ENCODE measurements around the gene MYH11.
"Not testable (repeated sequence)": the region's sequence is repeated elsewhere in the genome, so short reads cannot be mapped to it uniquely, and the experiment has no call there.

The MYH11 gene

DNA sequence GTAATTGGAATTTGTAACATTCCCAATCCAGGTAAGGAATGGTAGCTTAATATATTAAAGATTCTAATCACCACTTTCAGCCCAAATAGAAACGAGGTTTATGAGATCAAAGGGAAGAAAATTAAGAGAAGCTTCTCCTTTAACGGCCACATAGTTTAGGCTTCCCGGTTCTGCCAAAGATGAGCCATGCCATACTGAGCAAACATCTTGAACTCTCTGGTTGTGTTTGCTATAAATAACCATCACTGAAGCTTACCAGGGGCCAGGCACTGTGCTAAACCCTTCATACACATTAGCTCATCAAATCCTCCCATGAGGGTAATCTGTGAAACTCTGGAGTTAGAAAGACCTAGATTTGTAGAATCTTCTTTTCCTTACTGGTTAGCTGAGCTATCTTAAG, 2.8 kb downstream of the MYH11 start:
- Histone ChIP-seq H3K4me3 (ENCODE audit: insufficient read length, low read depth) (no peak overlapping the region), H3K27me3 (ENCODE audit: insufficient read depth, insufficient read length) (peaks cover 48% of the 10 kb centered on the region)
- TF ChIP-seq SUZ12 (IDR thresholded peaks at IDR 0.05; ENCODE audit: extremely low read depth, insufficient read depth, insufficient read length) (no peak), ZNF274 (IDR thresholded peaks at IDR 0.05; ENCODE audit: low read depth, low read length) (no peak), YY1 (IDR thresholded peaks at IDR 0.05; ENCODE audit: insufficient read depth, insufficient read length) (no peak)

DNA sequence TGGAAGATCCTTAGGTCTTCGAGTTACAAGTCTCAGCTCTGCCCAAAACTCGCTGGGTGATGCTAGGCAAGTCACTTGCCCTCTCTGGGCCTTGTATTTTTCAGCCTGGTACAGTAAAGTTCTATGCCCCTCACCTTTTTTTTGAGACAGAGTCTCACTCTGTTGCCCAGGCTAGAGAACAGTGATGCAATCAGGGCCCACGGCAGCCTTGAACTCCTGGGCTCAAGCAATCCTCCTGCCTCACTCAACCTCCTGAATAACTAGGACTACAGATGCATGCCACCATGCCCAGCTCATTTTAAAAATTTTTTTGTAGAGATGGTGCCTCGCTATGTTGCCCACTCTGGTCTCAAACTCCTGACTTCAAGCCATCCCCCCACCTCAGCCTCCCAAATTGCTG, 3.8 kb downstream of the MYH11 start:
- Histone ChIP-seq H3K4me3 (ENCODE audit: insufficient read length, low read depth) (no peak overlapping the region), H3K4me1 (ENCODE audit: insufficient read depth, insufficient read length) (peaks cover 2% of the 10 kb centered on the region), H3K9ac (ENCODE audit: insufficient read length, low read depth) (no peak overlapping the region), H3K27me3 (ENCODE audit: insufficient read depth, insufficient read length) (peaks cover 38% of the 10 kb centered on the region), H3K9me3 (ENCODE audit: insufficient read depth, low read length) (no peaks in the 10 kb centered on the region), H3K36me3 (ENCODE audit: insufficient read depth, insufficient read length, low read length) (no peaks in the 10 kb centered on the region)
- no peak for DNase-seq (ENCODE audit: low read depth, low spot score)
- no peak for TF ChIP-seq SUZ12 (IDR thresholded peaks at IDR 0.05; ENCODE audit: extremely low read depth, insufficient read depth, insufficient read length)
- TF ChIP-seq YY1 (IDR thresholded peaks at IDR 0.05; ENCODE audit: insufficient read depth, insufficient read length): no peak
- no peak for TF ChIP-seq ZNF274 (IDR thresholded peaks at IDR 0.05; ENCODE audit: low read depth, low read length)

More for the DNA sequence above, 2.8 kb downstream of the MYH11 start:
- H3K36me3 ChIP-seq (ENCODE audit: insufficient read depth, insufficient read length, low read length): no peaks in the 10 kb centered on the region
- no peaks in the 10 kb centered on the region for H3K9me3 ChIP-seq (ENCODE audit: insufficient read depth, low read length)
- H3K9ac ChIP-seq (ENCODE audit: insufficient read length, low read depth): no peak overlapping the region
- peaks cover 2% of the 10 kb centered on the region for H3K4me1 ChIP-seq (ENCODE audit: insufficient read depth, insufficient read length)
- no peak for DNase-seq (ENCODE audit: low read depth, low spot score)

GRCh38 chr16:15850555-15850954, 6.3 kb downstream of the MYH11 start:
- H3K4me3 ChIP-seq (ENCODE audit: insufficient read length, low read depth); H3K36me3 ChIP-seq (ENCODE audit: insufficient read depth, insufficient read length, low read length); H3K9me3 ChIP-seq (ENCODE audit: insufficient read depth, low read length); H3K9ac ChIP-seq (ENCODE audit: insufficient read length, low read depth); H3K4me1 ChIP-seq (ENCODE audit: insufficient read depth, insufficient read length); DNase-seq (ENCODE audit: low read depth, low spot score): not testable (repeated sequence)
- peaks cover 14% of the 10 kb centered on the region for H3K27me3 ChIP-seq (ENCODE audit: insufficient read depth, insufficient read length)

- Histone ChIP-seq H3K36me3 (ENCODE audit: insufficient read depth, insufficient read length, low read length) (no peaks in the 10 kb centered on the region), H3K9ac (ENCODE audit: insufficient read length, low read depth) (no peak overlapping the region), H3K9me3 (ENCODE audit: insufficient read depth, low read length) (no peaks in the 10 kb centered on the region), H3K4me3 (ENCODE audit: insufficient read length, low read depth) (no peak overlapping the region), H3K27me3 (ENCODE audit: insufficient read depth, insufficient read length) (peaks cover 2% of the 10 kb centered on the region), H3K4me1 (ENCODE audit: insufficient read depth, insufficient read length) (no peaks in the 10 kb centered on the region)
- DNase-seq (ENCODE audit: low read depth, low spot score): no peak
- no peak for TF ChIP-seq SUZ12 (IDR thresholded peaks at IDR 0.05; ENCODE audit: extremely low read depth, insufficient read depth, insufficient read length)
- TF ChIP-seq YY1 (IDR thresholded peaks at IDR 0.05; ENCODE audit: insufficient read depth, insufficient read length): no peak
- no peak for TF ChIP-seq ZNF274 (IDR thresholded peaks at IDR 0.05; ENCODE audit: low read depth, low read length)
These were observed 7.4 kb downstream of the MYH11 start for GRCh38 chr16:15849209-15849981.

DNA sequence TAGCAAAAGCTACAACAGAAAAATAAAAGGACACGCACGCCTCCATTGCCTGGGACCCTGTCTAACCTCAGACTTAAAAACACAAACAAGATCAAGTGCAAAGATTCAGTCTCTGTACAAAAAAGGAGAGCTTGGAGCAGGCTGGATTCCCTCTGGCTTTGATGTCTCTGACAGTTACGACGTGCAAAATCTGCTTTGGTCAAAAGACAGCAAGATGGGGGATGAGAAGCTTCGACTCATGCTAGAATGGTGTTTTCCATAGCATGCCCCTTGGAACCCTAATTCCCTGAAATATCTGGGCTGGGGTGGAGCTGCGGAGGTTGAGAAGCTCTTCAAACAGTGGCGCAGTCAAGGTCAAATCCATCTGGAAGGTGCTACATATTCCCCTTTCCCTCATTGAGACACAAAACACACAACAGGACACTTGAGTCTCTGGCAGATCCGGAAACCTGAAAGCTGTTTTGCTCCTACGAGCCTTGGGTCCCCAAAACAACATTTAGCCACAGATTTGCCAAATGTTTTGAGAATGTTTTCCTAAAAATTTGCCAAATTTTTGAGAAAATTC, 9.1 kb downstream of the MYH11 start:
- no peak overlapping the region for H3K9ac ChIP-seq (ENCODE audit: insufficient read length, low read depth)
- TF ChIP-seq SUZ12 (IDR thresholded peaks at IDR 0.05; ENCODE audit: extremely low read depth, insufficient read depth, insufficient read length): no peak
- TF ChIP-seq ZNF274 (IDR thresholded peaks at IDR 0.05; ENCODE audit: low read depth, low read length): no peak
- no peak for TF ChIP-seq YY1 (IDR thresholded peaks at IDR 0.05; ENCODE audit: insufficient read depth, insufficient read length)
- DNase-seq (ENCODE audit: low read depth, low spot score): no peak
- no peaks in the 10 kb centered on the region for H3K9me3 ChIP-seq (ENCODE audit: insufficient read depth, low read length)
- no peak overlapping the region for H3K4me3 ChIP-seq (ENCODE audit: insufficient read length, low read depth)
- no peaks in the 10 kb centered on the region for H3K4me1 ChIP-seq (ENCODE audit: insufficient read depth, insufficient read length)
- no peaks in the 10 kb centered on the region for H3K36me3 ChIP-seq (ENCODE audit: insufficient read depth, insufficient read length, low read length)
- H3K27me3 ChIP-seq (ENCODE audit: insufficient read depth, insufficient read length): no peaks in the 10 kb centered on the region

DNA sequence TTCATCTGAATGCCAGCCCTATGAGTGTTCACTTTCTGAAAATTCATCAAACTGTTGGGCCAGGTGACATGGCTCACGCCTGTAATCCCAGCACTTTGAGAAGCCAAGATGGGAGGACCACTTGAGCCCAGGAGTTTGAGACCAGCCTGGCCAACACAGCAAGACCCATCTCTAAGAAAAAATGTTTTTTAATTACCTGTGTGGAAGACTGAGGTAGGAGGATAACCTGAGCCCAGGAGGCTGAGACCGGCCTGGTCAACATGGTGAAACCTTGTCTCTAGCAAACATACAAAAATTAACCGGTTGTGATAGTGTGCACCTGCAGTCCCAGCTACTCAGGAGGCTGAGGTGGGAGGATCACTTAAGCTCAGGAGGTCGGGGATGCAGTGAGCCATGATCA, 10.3 kb downstream of the MYH11 start:
- no peak for DNase-seq (ENCODE audit: low read depth, low spot score)
- Histone ChIP-seq H3K9me3 (ENCODE audit: insufficient read depth, low read length) (no peaks in the 10 kb centered on the region), H3K9ac (ENCODE audit: insufficient read length, low read depth) (no peak overlapping the region), H3K4me3 (ENCODE audit: insufficient read length, low read depth) (no peak overlapping the region), H3K4me1 (ENCODE audit: insufficient read depth, insufficient read length) (no peaks in the 10 kb centered on the region), H3K27me3 (ENCODE audit: insufficient read depth, insufficient read length) (no peaks in the 10 kb centered on the region), H3K36me3 (ENCODE audit: insufficient read depth, insufficient read length, low read length) (no peaks in the 10 kb centered on the region)
- no peak for TF ChIP-seq YY1 (IDR thresholded peaks at IDR 0.05; ENCODE audit: insufficient read depth, insufficient read length)
- TF ChIP-seq ZNF274 (IDR thresholded peaks at IDR 0.05; ENCODE audit: low read depth, low read length): no peak
- TF ChIP-seq SUZ12 (IDR thresholded peaks at IDR 0.05; ENCODE audit: extremely low read depth, insufficient read depth, insufficient read length): no peak

DNA sequence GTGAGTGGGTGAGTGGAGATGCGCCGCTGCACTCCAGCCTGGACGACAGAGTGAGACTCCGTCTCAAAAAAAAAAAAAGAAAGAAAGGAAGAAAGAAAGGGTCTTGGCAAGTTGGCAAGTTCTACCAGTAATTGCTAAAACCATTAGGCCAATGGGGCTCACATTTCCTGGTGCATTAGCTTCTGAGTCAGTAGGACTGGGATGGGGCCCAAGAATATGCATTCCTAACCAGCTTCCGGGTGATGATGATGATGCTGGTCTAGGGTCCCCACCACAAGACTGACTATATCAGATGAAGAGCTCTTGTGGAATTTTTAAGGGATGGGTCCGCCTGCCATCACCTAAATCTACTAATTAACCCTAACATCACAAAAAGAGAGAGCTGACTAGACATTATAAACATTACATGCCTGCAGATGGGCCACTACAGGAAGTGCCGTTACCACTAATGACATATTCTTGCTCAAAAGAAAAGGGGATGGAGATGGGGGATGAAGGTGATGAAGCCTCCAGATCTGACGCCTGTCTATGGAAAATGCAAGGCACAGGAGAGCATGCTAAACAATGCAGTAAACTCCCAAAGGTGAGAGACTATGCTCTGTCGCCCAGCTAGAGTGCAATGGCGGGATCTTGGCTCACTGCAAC, 13.1 kb downstream of the MYH11 start:
- Histone ChIP-seq H3K9ac (ENCODE audit: insufficient read length, low read depth) (no peak overlapping the region), H3K4me1 (ENCODE audit: insufficient read depth, insufficient read length) (no peaks in the 10 kb centered on the region), H3K36me3 (ENCODE audit: insufficient read depth, insufficient read length, low read length) (no peaks in the 10 kb centered on the region), H3K27me3 (ENCODE audit: insufficient read depth, insufficient read length) (no peaks in the 10 kb centered on the region), H3K4me3 (ENCODE audit: insufficient read length, low read depth) (no peak overlapping the region), H3K9me3 (ENCODE audit: insufficient read depth, low read length) (no peaks in the 10 kb centered on the region)
- no peak for TF ChIP-seq YY1 (IDR thresholded peaks at IDR 0.05; ENCODE audit: insufficient read depth, insufficient read length)
- TF ChIP-seq ZNF274 (IDR thresholded peaks at IDR 0.05; ENCODE audit: low read depth, low read length): no peak
- no peak for TF ChIP-seq SUZ12 (IDR thresholded peaks at IDR 0.05; ENCODE audit: extremely low read depth, insufficient read depth, insufficient read length)
- DNase-seq (ENCODE audit: low read depth, low spot score): no peak

- H3K36me3 ChIP-seq (ENCODE audit: insufficient read depth, insufficient read length, low read length); H3K9me3 ChIP-seq (ENCODE audit: insufficient read depth, low read length); H3K4me1 ChIP-seq (ENCODE audit: insufficient read depth, insufficient read length); H3K4me3 ChIP-seq (ENCODE audit: insufficient read length, low read depth); H3K9ac ChIP-seq (ENCODE audit: insufficient read length, low read depth); H3K27me3 ChIP-seq (ENCODE audit: insufficient read depth, insufficient read length); DNase-seq (ENCODE audit: low read depth, low spot score): not testable (repeated sequence)
These were observed 17.6 kb downstream of the MYH11 start for GRCh38 chr16:15839204-15839603.
